ENCODE data around the gene NFX1.
A peak's percentile ranks its signal among the peaks of the same experiment; 100 is the strongest.
"Not testable (repeated sequence)": the region's sequence is repeated elsewhere in the genome, so short reads cannot be mapped to it uniquely, and the experiment has no call there.

Gene NFX1

DNA sequence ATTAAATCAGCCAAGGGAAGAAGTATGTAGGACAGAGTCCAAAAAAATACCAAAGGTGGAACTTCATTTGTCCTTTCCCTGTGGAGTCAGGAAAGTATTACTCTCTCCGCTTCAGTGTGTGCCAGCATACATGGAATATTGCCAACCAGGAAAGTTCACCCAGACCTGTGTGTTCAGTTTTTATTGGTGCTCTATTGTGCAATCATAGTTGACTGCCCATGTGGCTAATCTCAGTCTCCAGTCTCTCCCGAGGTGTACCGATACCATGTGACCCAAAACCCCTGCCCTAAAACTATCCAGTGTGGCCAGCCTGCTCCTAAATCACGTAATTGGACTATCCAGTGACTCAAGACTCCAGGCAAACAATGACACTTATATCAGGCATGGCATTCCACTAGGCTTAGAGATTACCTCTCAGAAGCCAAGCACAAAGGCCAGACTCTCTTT is 38.8 kb downstream of the NFX1 start:
- no peak overlapping the region for H3K27ac ChIP-seq
- H3K9ac ChIP-seq (ENCODE audit: insufficient read length): no peak overlapping the region
- no peaks in the 10 kb centered on the region for H3K9me3 ChIP-seq (ENCODE audit: low read depth, low read length)
- no peak overlapping the region for H3K4me3 ChIP-seq
- TF ChIP-seq POLR2AphosphoS5 (IDR thresholded peaks at IDR 0.05; ENCODE audit: borderline replicate concordance, low read depth, low read length): no peak
- no peak for TF ChIP-seq FOXP2 (optimal IDR thresholded peaks at IDR 0.05; ENCODE audit: control extremely low read depth, extremely low read length, insufficient read depth)
- no peak for TF ChIP-seq EZH2 (IDR thresholded peaks at IDR 0.05)
- peaks cover 53% of the 10 kb centered on the region for H3K36me3 ChIP-seq (ENCODE audit: insufficient read depth, low read length)
- no peak for DNase-seq (ENCODE audit: low read depth, low spot score)

GRCh38 chr9:33329979-33330378 is 39.7 kb downstream of the NFX1 start:
- Histone ChIP-seq H3K9ac (ENCODE audit: insufficient read length) (no peak overlapping the region), H3K27ac (no peak overlapping the region), H3K36me3 (ENCODE audit: insufficient read depth, low read length) (peaks cover 59% of the 10 kb centered on the region), H3K9me3 (ENCODE audit: low read depth, low read length) (no peaks in the 10 kb centered on the region), H3K4me3 (no peak overlapping the region)
- no peak for DNase-seq (ENCODE audit: low read depth, low spot score)
- TF ChIP-seq FOXP2 (optimal IDR thresholded peaks at IDR 0.05; ENCODE audit: control extremely low read depth, extremely low read length, insufficient read depth) (no peak), POLR2AphosphoS5 (IDR thresholded peaks at IDR 0.05; ENCODE audit: borderline replicate concordance, low read depth, low read length) (no peak), EZH2 (IDR thresholded peaks at IDR 0.05) (no peak)

DNA sequence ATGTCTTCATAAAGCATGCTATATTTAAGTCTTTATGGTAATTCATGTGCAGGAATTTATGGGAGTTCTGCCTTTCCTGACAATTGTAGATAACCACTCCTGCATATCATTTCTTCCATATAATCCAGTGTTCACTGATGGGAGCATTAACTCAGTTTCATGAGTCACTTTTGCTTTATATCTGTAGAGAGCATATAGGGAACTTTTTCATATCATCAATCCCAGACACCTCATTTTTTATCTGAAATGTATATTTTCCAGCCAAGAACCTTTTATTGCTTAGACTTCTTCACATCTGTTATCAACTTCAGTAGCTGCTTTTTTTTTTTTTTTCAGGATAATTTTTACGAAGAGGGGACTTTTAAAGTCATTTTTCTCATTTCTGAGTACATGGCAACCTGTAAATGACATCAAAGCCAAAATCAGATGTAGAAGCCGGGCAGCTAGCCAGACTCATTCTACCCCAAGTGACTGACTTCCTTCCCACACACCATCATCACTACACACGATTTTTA is 41.1 kb downstream of the NFX1 start:
- peaks cover 65% of the 10 kb centered on the region for H3K36me3 ChIP-seq (ENCODE audit: insufficient read depth, low read length)
- H3K4me3 ChIP-seq: no peak overlapping the region
- no peak for TF ChIP-seq POLR2AphosphoS5 (IDR thresholded peaks at IDR 0.05; ENCODE audit: borderline replicate concordance, low read depth, low read length)
- no peak for TF ChIP-seq FOXP2 (optimal IDR thresholded peaks at IDR 0.05; ENCODE audit: control extremely low read depth, extremely low read length, insufficient read depth)
- no peak for TF ChIP-seq EZH2 (IDR thresholded peaks at IDR 0.05)
- no peaks in the 10 kb centered on the region for H3K9me3 ChIP-seq (ENCODE audit: low read depth, low read length)
- peak overlapping the region; percentile 57; the same call in 1 of the 2 replicates for H3K27ac ChIP-seq
- H3K9ac ChIP-seq (ENCODE audit: insufficient read length): no peak overlapping the region
- no peak for DNase-seq (ENCODE audit: low read depth, low spot score)

- no peak overlapping the region for H3K4me3 ChIP-seq
- H3K27ac ChIP-seq: peak overlapping the region; percentile 57; the same call in 1 of the 2 replicates
- H3K9me3 ChIP-seq (ENCODE audit: low read depth, low read length): no peaks in the 10 kb centered on the region
- DNase-seq (ENCODE audit: low read depth, low spot score): no peak
- H3K36me3 ChIP-seq (ENCODE audit: insufficient read depth, low read length): peaks cover 67% of the 10 kb centered on the region
- H3K9ac ChIP-seq (ENCODE audit: insufficient read length): no peak overlapping the region
- TF ChIP-seq POLR2AphosphoS5 (IDR thresholded peaks at IDR 0.05; ENCODE audit: borderline replicate concordance, low read depth, low read length) (no peak), FOXP2 (optimal IDR thresholded peaks at IDR 0.05; ENCODE audit: control extremely low read depth, extremely low read length, insufficient read depth) (no peak), EZH2 (IDR thresholded peaks at IDR 0.05) (no peak)
These were observed 41.7 kb downstream of the NFX1 start for GRCh38 chr9:33332011-33332410.

GRCh38 chr9:33332956-33333355 is 42.6 kb downstream of the NFX1 start:
- H3K36me3 ChIP-seq (ENCODE audit: insufficient read depth, low read length): peaks cover 72% of the 10 kb centered on the region
- H3K27ac ChIP-seq; H3K9me3 ChIP-seq (ENCODE audit: low read depth, low read length); H3K4me3 ChIP-seq; H3K9ac ChIP-seq (ENCODE audit: insufficient read length); DNase-seq (ENCODE audit: low read depth, low spot score): not testable (repeated sequence)

DNA sequence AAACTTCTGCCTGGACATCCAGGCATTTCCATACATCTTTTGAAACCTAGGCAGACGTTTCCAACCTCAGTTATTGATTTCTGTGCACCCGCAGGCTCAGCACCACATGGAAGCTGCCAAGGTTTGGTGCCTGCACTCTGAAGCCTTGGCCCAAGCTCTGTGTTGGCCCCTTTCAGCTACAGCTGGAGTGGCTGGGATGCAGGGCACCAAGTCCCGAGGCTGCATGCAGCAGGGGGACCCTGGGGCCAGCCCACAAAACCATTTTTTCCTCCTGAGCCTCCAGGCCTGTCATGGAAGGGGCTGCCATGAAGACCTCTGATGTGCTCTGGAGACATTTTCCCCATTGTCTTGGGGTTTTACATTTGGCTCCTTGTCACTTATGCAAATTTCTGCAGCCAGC is 49.9 kb downstream of the NFX1 start:
- TF ChIP-seq FOXP2 (optimal IDR thresholded peaks at IDR 0.05; ENCODE audit: control extremely low read depth, extremely low read length, insufficient read depth) (no peak), EZH2 (IDR thresholded peaks at IDR 0.05) (no peak), POLR2AphosphoS5 (IDR thresholded peaks at IDR 0.05; ENCODE audit: borderline replicate concordance, low read depth, low read length) (no peak)
- Histone ChIP-seq H3K9me3 (ENCODE audit: low read depth, low read length) (no peaks in the 10 kb centered on the region), H3K4me3 (no peak overlapping the region), H3K9ac (ENCODE audit: insufficient read length) (no peak overlapping the region), H3K27ac (no peak overlapping the region), H3K36me3 (ENCODE audit: insufficient read depth, low read length) (peaks cover 68% of the 10 kb centered on the region)
- no peak for DNase-seq (ENCODE audit: low read depth, low spot score)

DNA sequence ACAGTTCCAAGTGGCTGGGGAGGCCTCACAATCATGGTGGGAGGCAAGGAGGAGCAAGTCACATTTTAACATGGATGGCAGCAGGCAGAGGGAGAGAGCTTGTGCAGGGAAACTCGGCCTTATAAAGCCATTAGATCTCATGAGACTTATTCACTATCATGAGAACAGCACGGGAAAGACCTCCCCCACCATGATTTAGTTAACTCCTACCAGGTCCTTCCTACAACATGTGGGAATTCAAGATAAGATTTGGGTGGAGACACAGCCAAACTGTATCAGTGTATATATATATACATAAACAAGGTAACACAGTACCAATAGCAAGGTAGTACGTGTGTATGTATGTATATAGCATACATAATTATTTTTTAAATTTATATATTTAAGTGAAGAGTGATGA is 50.9 kb downstream of the NFX1 start:
- Histone ChIP-seq H3K27ac (no peak overlapping the region), H3K4me3 (no peak overlapping the region), H3K9me3 (ENCODE audit: low read depth, low read length) (no peaks in the 10 kb centered on the region), H3K9ac (ENCODE audit: insufficient read length) (no peak overlapping the region), H3K36me3 (ENCODE audit: insufficient read depth, low read length) (peaks cover 68% of the 10 kb centered on the region)
- TF ChIP-seq POLR2AphosphoS5 (IDR thresholded peaks at IDR 0.05; ENCODE audit: borderline replicate concordance, low read depth, low read length) (no peak), EZH2 (IDR thresholded peaks at IDR 0.05) (no peak), FOXP2 (optimal IDR thresholded peaks at IDR 0.05; ENCODE audit: control extremely low read depth, extremely low read length, insufficient read depth) (no peak)
- DNase-seq (ENCODE audit: low read depth, low spot score): no peak

- Histone ChIP-seq H3K9ac (ENCODE audit: insufficient read length) (no peak overlapping the region), H3K4me3 (no peak overlapping the region), H3K27ac (no peak overlapping the region), H3K36me3 (ENCODE audit: insufficient read depth, low read length) (peaks cover 77% of the 10 kb centered on the region), H3K9me3 (ENCODE audit: low read depth, low read length) (no peaks in the 10 kb centered on the region)
- no peak for TF ChIP-seq EZH2 (IDR thresholded peaks at IDR 0.05)
- no peak for DNase-seq (ENCODE audit: low read depth, low spot score)
These were observed 53.8 kb downstream of the NFX1 start for GRCh38 chr9:33344145-33344544.

DNA sequence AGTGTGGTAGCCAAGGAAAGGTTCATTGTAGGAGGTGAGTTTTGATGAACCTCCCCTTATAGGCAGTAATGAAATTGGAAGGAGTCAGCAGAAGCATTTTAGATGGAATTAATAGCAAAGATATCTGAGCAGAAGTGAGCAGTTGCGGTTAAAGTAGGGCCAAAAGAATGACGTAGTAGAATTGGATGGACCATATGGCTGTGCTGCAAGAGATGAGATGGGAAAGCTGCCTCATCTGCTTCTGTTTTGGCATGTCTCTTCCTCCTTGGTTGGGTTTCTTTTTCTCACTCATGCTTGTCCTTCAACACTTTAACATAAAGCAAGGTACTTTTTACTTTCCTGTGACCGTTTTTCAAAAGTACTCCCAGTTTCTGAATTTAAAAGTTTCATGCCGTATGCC is 56.2 kb downstream of the NFX1 start:
- no peak overlapping the region for H3K9ac ChIP-seq (ENCODE audit: insufficient read length)
- DNase-seq (ENCODE audit: low read depth, low spot score): no peak
- no peak for TF ChIP-seq FOXP2 (optimal IDR thresholded peaks at IDR 0.05; ENCODE audit: control extremely low read depth, extremely low read length, insufficient read depth)
- peaks cover 56% of the 10 kb centered on the region for H3K36me3 ChIP-seq (ENCODE audit: insufficient read depth, low read length)
- H3K4me3 ChIP-seq: no peak overlapping the region
- H3K9me3 ChIP-seq (ENCODE audit: low read depth, low read length): no peaks in the 10 kb centered on the region
- no peak overlapping the region for H3K27ac ChIP-seq
